Measurements from ENCODE around the gene TMEM255B. TPM values are rescaled to one million over a fixed set of nuclear protein-coding genes. Genes with fewer than 3 reads are reported as not detected.

TMEM255B gene
- total and polyA plus RNA-seq, 4 donors: 6.0 to 19.6 (median 14.8) TPM

DNA sequence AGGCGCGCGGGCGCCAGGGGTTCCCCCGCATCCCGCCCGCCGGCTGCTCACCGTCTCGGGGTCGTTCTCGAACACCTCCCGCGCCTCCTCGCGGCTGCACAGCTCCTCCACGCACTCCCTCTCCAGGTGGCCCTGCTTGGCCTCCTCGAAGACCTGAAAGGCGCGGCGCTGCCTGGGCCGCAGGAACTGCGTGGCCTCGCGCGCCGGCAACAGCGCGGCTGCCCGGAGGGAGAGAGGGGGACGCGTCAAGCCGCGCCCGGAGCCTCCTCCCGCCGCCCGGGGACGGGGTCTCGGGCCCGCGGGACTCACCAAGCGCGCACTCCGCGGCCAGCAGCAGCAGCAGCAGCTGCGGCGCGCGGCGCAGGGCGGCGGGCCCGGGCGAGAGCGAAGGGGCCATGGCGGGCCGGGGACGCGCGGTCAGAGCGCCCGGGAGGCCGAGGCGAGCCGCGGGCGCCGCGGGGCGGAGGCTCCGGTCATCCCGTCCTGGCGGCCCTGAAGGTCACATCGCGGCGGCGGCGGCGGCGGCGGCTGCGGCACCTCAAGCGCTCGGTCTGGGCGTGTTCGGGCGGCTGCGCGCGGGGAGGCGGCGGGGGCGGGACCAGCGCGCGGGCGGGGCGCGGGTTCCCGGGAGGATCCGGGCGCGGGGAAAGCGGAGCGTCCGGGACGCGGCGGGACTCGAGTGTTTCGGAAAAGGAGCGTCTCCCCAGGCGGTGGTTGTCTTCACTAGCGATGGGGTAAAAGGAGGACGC lies 104.7 kb downstream of the TMEM255B start, which contains the start of gene GAS6:
TSS of gene GAS6 (minus strand) at position 553 of the 749 bp plus-strand sequence. CDS start at position 397, 156 bp downstream.
- H3K9ac ChIP-seq (ENCODE audit: insufficient read depth in 1 of 2, low read length in 2 of 2): peak within 1 kb of the TSS in 1 of 2 donors; percentile 68
- peaks cover 0 to 6% (median 0%) of the 10 kb centered on the region in 4 donors for H3K36me3 ChIP-seq (ENCODE audit: control insufficient read depth in 4 of 4, insufficient read depth in 4 of 4, low read length in 4 of 4)
- TF ChIP-seq, protein P1, sequence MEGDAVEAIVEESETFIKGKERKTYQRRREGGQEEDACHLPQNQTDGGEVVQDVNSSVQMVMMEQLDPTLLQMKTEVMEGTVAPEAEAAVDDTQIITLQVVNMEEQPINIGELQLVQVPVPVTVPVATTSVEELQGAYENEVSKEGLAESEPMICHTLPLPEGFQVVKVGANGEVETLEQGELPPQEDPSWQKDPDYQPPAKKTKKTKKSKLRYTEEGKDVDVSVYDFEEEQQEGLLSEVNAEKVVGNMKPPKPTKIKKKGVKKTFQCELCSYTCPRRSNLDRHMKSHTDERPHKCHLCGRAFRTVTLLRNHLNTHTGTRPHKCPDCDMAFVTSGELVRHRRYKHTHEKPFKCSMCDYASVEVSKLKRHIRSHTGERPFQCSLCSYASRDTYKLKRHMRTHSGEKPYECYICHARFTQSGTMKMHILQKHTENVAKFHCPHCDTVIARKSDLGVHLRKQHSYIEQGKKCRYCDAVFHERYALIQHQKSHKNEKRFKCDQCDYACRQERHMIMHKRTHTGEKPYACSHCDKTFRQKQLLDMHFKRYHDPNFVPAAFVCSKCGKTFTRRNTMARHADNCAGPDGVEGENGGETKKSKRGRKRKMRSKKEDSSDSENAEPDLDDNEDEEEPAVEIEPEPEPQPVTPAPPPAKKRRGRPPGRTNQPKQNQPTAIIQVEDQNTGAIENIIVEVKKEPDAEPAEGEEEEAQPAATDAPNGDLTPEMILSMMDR (IDR thresholded peaks at IDR 0.05; ENCODE audit: control extremely low read depth, extremely low read depth): no peak
- ATAC-seq (ENCODE audit: insufficient read depth, low FRiP score) (peak; percentile 45), DNase-seq (peak; percentile 43 to 50 (median 43))
- H3K4me1 ChIP-seq (ENCODE audit: control insufficient read depth in 5 of 5, insufficient read depth in 5 of 5, low read length in 5 of 5): peaks cover 0 to 22% (median 8%) of the 10 kb centered on the region in 5 donors
- peaks cover 0 to 26% (median 23%) of the 10 kb centered on the region in 3 donors for H3K27me3 ChIP-seq (ENCODE audit: control insufficient read depth in 3 of 3, insufficient read depth in 3 of 3, low read length in 2 of 3)
- peak within 1 kb of the TSS; percentile 77 for H3K4me3 ChIP-seq
- peaks cover 0 to under 1% (median 0%) of the 10 kb centered on the region in 4 donors for H3K9me3 ChIP-seq (ENCODE audit: control insufficient read depth in 4 of 4, insufficient read depth in 3 of 4, low read length in 3 of 4)
- H3K27ac ChIP-seq (ENCODE audit: low read depth in 1 of 2, low read length in 1 of 2): peak within 1 kb of the TSS; percentile 93 to 96
- 1% methylated on average over 85 to 116 of the region's 116 CpGs for WGBS, 2 donors

DNA sequence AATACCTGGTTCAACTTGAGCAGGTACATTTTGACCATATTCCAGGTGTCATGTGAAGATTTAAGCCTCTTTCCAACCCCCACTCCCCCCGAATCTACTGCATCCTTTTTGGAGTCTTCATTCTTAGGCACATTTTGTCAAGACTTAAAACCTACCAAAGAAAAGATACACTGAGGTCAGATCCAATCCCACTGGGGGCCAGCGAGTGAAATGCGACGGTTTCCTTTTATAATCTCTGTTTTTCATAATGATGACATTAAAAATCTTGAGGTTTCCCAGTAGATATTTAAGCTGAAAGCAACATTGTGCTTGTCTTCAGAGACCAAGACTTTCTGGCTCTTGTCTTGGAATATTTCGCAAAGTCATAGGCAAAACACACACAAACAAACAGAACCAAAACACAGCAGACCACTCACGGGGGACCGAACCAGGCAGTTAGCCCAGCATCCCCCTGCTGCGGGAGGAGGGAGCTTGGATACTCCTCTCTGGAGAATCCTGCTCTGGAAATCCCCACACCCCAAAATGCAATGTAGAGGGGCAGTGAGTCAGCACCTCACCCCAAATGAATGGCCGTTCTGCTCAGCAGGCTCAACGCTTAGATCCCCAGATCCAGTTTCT lies 105.4 kb downstream of the TMEM255B start:
- ATAC-seq (ENCODE audit: insufficient read depth, low FRiP score): no peak
- DNase-seq: peak in 1 of 3 donors; percentile 11
- peak overlapping the region; percentile 52 to 96 for H3K27ac ChIP-seq (ENCODE audit: low read depth in 1 of 2, low read length in 1 of 2)

DNA sequence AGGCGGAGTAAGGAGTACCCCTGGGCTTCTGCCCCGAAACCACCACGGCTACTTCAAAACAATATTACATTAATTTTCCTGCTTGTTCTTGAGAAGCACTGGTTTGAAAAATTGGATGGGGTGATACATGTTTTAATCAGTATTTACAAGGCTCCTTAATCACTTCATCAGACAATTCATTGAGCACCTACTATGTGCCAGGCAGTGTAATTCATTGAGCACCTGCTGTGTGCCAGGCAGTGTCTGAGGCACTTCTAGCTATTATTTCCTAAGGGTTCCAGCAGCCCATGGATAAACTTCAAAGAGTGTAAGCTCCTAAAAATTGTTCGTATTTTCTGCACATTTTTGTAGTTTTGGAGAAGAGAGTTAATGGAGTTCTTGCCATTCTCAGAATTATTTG lies 106.4 kb downstream of the TMEM255B start:
- Histone ChIP-seq H3K27me3 (ENCODE audit: control insufficient read depth in 3 of 3, insufficient read depth in 3 of 3, low read length in 2 of 3) (peaks cover 0 to 26% (median 23%) of the 10 kb centered on the region in 3 donors), H3K4me1 (ENCODE audit: control insufficient read depth in 5 of 5, insufficient read depth in 5 of 5, low read length in 5 of 5) (peaks cover 0 to 12% (median 8%) of the 10 kb centered on the region in 5 donors), H3K27ac (ENCODE audit: low read depth in 1 of 2, low read length in 1 of 2) (no peak overlapping the region), H3K9me3 (ENCODE audit: control insufficient read depth in 4 of 4, insufficient read depth in 3 of 4, low read length in 3 of 4) (no peaks in the 10 kb centered on the region), H3K4me3 (no peak overlapping the region), H3K36me3 (ENCODE audit: control insufficient read depth in 4 of 4, insufficient read depth in 4 of 4, low read length in 4 of 4) (no peaks in the 10 kb centered on the region), H3K9ac (ENCODE audit: insufficient read depth in 1 of 2, low read length in 2 of 2) (peak overlapping the region in 1 of 2 donors; percentile 13)
- ATAC-seq (ENCODE audit: insufficient read depth, low FRiP score) (no peak), DNase-seq (no peak)
- WGBS, 2 donors: 83 to 94% methylated on average over 4 of the region's 4 CpGs
- TF ChIP-seq, protein P1 (IDR thresholded peaks at IDR 0.05; ENCODE audit: control extremely low read depth, extremely low read depth): no peak

More for the DNA sequence above, 105.4 kb downstream of the TMEM255B start:
- Histone ChIP-seq H3K4me1 (ENCODE audit: control insufficient read depth in 5 of 5, insufficient read depth in 5 of 5, low read length in 5 of 5) (peaks cover 0 to 21% (median 8%) of the 10 kb centered on the region in 5 donors), H3K9ac (ENCODE audit: insufficient read depth in 1 of 2, low read length in 2 of 2) (peak overlapping the region in 1 of 2 donors; percentile 68), H3K36me3 (ENCODE audit: control insufficient read depth in 4 of 4, insufficient read depth in 4 of 4, low read length in 4 of 4) (no peaks in the 10 kb centered on the region), H3K4me3 (peak overlapping the region; percentile 77), H3K9me3 (ENCODE audit: control insufficient read depth in 4 of 4, insufficient read depth in 3 of 4, low read length in 3 of 4) (no peaks in the 10 kb centered on the region), H3K27me3 (ENCODE audit: control insufficient read depth in 3 of 3, insufficient read depth in 3 of 3, low read length in 2 of 3) (peaks cover 0 to 26% (median 23%) of the 10 kb centered on the region in 3 donors)
- TF ChIP-seq, protein P1 (IDR thresholded peaks at IDR 0.05; ENCODE audit: control extremely low read depth, extremely low read depth): no peak
- 14 to 20% methylated on average over 10 of the region's 10 CpGs for WGBS, 2 donors

Other genes with a start within 250 kb of the TMEM255B start
- 10 to 100 TPM; 44.1 to 44.2 TPM for gene TFDP1, start 174.5 kb upstream of the TMEM255B start, total RNA-seq
- gene TFDP1, start 174.5 kb upstream of the TMEM255B start, polyA plus RNA-seq: 10 to 100 TPM; 19.6 to 36.6 TPM
- gene ATP4B, start 101.0 kb upstream of the TMEM255B start, total RNA-seq: not detected
- gene ATP4B, start 101.0 kb upstream of the TMEM255B start, polyA plus RNA-seq: not detected
- gene GRK1, start 92.0 kb upstream of the TMEM255B start, total RNA-seq: 1 to 10 TPM in 1 of 2 donors, not detected in 1; 3.1 TPM
- under 1 TPM in 1 of 2 donors, not detected in 1; 0.03 TPM for gene GRK1, start 92.0 kb upstream of the TMEM255B start, polyA plus RNA-seq
- 10 to 100 TPM; 68.5 to 83.8 TPM for gene GAS6, start 104.8 kb downstream of the TMEM255B start, total RNA-seq
- 100 to 1,000 TPM in 1 of 2 donors, 10 to 100 TPM in 1; 61.8 to 107 TPM for gene GAS6, start 104.8 kb downstream of the TMEM255B start, polyA plus RNA-seq
- gene C13orf46, start 214.8 kb downstream of the TMEM255B start, total RNA-seq: 10 to 100 TPM in 1 of 2 donors, 1 to 10 TPM in 1; 1.1 to 11.3 TPM
- gene C13orf46, start 214.8 kb downstream of the TMEM255B start, polyA plus RNA-seq: 10 to 100 TPM in 1 of 2 donors, 1 to 10 TPM in 1; 2.7 to 10.1 TPM